ENCODE measurements around the gene LRSAM1.

Gene LRSAM1

GRCh38 chr9:127519301-127520166 is 68.2 kb downstream of the LRSAM1 start:
- DNase-seq: no peak

DNA sequence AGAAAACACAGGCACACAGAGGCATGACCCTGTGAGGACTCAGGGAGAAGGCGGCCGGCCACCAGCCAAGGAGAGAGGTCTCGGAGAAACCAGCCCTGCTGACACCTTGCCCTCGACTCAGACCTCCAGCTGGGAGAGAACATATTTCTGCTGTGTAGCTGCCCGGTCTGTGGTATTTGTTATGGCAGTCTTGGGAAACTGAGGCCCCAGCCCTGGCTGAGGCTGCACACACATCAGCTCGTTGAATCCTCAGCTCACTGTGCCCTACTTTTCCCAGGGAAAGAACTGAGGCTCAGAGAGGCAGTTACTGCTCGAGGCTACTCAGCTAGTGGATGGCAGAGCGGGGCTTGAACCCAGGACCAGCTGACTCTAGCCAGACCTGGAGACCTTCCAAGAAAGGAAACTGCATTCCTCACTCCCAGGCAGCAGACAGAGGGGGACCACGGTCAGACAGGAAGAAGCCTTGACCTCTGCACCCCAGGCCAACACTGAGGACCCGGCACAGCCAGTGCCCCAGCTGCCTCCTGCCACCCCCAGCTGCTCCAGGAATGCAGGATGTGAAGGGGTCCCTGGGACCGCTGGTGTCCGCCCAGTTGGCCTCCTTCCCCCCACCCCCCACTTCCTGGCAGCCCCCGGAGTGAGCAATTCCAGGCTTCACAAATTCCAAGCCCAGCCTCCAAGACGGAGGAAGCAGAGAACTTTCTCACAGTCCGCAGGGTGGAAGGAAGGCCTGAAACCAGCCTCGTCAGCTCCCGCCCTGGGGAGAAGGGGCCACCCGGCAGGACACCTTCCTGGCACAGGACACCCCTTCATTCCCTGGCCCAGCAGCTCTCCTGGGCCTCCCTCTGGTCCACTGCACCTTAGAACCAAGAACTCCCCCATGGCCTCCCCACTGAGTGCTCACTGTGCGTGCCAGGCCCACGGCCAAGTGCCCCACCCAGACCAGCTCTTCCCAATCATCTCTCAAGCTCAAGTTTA is 69.9 kb downstream of the LRSAM1 start:
- no peak for DNase-seq

- DNase-seq: no peak
Measured at GRCh38 chr9:127521919-127522304, 70.6 kb downstream of the LRSAM1 start.

DNA sequence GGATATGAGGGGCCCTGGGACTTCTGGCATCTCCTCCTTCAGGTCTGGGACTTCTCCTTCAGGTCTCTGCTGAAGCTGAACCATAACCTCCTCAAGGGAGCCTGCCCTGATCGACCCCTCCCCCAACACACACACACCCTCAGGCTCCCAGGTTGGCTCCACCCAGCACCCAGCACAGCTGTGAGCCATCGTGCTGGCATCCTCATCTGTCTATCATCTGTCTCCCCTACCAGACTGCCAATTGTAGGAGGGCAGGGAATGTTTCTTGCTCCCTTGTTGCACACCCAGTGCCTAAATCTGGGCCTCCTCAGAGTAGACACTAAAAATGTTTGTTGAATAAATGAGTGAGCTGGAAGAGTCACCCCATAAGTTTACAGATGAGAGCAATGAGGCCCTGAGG is 71.4 kb downstream of the LRSAM1 start:
- no peak for DNase-seq

DNA sequence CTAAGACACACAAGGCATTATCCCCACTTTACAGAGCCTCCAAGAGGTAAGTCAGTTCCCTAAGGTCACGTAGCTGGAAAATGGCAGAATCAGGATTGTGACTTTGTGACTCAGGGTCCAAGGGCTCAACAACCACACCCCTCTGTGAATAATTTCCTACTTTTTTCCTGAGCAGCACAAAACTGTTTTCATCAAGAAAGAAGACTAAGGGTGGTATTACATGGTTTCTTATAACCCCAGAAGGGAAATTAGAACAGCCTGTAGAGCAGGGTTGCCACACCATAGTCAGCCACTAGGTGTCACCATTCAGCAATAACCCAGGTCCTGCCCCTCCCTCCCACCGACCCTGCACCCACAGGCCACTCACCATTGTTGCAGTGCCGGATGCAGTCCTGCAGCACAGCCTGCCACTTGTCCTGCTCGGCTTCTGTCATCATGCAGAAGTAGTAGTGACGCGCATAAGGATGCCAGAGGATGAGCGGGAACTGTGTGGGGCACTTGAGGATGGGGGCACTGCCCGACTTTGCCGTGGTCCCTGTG is 72.1 kb downstream of the LRSAM1 start:
- no peak for DNase-seq

GRCh38 chr9:127524373-127524772 is 73.1 kb downstream of the LRSAM1 start:
- DNase-seq: no peak

- DNase-seq: no peak
Measured at GRCh38 chr9:127525401-127526188, 74.3 kb downstream of the LRSAM1 start.

- DNase-seq: no peak
Measured at GRCh38 chr9:127526655-127527559, 75.6 kb downstream of the LRSAM1 start.

- no peak for DNase-seq
Measured at GRCh38 chr9:127527560-127528268, 76.4 kb downstream of the LRSAM1 start.

GRCh38 chr9:127528422-127529251 is 77.3 kb downstream of the LRSAM1 start:
- DNase-seq: no peak

GRCh38 chr9:127529671-127530070 is 78.4 kb downstream of the LRSAM1 start:
- no peak for DNase-seq

DNA sequence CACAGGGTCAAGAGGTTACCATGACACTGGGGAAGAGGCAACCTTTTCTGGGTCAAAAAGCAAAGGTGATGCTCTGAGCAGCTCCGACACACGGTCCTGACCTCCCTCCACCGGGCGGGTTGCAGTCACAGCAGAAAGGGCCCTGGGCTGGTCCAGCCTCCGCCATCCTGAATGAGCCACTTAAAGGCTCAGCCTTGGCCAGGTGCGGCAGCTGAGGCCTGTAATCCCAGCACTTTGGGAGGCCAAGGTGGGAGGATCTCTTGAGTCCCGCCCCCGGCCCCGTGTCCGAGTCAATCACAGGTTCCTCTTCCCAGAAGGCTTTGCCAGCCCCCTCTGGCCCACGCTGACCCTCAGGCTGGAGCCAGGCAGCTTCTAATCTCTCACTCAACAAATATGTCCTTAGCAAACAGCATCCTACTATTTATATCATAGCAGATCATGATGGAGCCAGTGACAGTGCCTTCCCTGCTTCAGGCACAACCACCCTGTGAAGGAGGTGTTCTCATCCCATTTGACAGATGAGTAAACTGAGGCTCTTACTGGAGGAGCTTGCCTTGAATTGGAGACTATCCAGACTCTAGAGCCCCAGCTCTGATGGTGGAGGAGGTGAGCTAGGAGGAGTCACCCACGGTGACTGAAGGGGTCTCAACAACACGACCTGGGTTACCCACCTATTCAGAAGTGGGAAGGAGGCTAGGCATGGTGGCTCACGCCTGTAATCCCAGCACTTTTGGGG is 79.1 kb downstream of the LRSAM1 start:
- no peak for DNase-seq

GRCh38 chr9:127531676-127532075 is 80.4 kb downstream of the LRSAM1 start:
- DNase-seq: no peak

DNA sequence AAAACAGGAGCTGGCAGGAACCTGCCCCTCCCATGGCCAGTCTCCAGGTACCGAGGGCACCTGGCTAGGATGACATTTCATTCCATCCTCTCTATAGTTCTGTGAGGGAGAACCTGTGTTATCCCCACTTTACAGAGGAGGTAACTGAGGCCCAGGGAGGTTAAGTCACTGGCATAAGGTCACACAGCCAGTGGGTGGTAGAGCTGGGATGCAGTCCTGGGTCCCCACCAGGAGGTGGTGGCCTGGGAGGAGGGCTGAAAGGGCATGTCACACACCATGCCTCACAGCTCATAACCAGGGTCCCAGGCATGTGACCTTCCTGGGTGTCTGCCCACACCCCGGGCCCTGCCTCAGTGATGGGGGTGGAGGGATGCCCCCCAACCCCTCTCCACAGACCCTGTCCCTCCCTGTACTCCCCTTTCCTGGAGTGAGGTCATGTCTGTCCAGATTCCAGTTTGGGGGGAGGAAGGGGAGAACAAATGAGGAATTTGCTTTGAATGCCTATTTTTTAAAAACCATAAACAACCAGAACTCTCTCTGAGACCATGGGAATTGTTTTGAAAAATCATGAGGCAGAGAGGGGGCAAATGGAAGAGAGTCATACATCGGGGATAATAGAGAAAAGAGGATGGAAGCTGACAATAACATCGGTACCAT is 83.1 kb downstream of the LRSAM1 start:
- DNase-seq: no peak

DNA sequence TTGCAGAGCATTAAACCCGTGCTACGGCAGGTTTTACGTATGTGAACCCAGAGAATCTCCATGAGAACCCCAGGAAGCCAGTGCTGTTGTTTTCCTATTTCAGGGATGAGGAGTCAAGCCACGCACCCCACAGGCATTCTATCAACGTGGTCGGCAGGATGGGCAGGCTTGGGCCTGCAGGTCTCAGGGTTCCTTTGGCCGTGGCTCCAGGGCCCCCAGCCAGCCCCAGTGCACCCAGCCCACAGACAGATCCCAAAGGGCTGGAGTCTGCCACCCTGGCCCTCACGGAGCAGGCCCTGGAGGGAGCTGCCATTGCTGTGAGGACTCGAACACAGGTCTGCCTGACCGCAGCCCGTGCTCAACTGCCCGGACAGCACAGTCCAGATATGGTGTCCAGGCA is 83.6 kb downstream of the LRSAM1 start:
- no peak for DNase-seq

- no peak for DNase-seq
Measured at GRCh38 chr9:127535396-127535795, 84.1 kb downstream of the LRSAM1 start.

DNA sequence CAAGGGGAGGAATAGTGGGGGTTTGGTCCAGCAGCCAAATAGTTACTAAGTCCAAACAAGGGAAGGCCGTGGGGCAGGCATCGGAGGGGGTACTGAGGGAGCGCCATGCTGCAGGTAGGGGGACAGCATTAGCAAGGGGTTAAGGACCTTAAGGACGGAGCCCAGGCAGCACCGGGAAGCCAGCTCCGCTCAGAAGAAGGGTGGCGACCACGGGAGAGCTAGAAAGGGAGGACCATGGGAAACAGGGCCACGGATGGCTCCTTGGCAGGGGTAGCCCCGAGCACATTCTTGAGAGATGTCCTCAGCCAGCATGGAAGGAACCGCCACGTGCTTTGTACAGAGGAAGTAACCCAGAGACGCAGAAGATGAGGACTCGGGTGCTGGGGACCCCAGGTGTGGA is 84.5 kb downstream of the LRSAM1 start:
- no peak for DNase-seq

- DNase-seq: no peak
Measured at GRCh38 chr9:127536499-127536898, 85.2 kb downstream of the LRSAM1 start.

- no peak for DNase-seq
Measured at GRCh38 chr9:127537014-127537413, 85.7 kb downstream of the LRSAM1 start.

All from activated effector memory CD4-positive, alpha-beta T cell treated with Interleukin-2 at 50 U/mL for 16 hours (primary cell).